ENCODE results near the gene BCL2L12. TPM values are rescaled to one million over a fixed set of nuclear protein-coding genes. Genes with fewer than 3 reads are reported as not detected.
A peak's percentile ranks its signal among the peaks of the same experiment; 100 is the strongest.

Gene BCL2L12
- total and polyA plus RNA-seq, 2 of the 13 experiments (the other 11 are each of a cell fraction or from before 2014, with no cell fraction given), result 26.8 to 40.8 TPM

DNA sequence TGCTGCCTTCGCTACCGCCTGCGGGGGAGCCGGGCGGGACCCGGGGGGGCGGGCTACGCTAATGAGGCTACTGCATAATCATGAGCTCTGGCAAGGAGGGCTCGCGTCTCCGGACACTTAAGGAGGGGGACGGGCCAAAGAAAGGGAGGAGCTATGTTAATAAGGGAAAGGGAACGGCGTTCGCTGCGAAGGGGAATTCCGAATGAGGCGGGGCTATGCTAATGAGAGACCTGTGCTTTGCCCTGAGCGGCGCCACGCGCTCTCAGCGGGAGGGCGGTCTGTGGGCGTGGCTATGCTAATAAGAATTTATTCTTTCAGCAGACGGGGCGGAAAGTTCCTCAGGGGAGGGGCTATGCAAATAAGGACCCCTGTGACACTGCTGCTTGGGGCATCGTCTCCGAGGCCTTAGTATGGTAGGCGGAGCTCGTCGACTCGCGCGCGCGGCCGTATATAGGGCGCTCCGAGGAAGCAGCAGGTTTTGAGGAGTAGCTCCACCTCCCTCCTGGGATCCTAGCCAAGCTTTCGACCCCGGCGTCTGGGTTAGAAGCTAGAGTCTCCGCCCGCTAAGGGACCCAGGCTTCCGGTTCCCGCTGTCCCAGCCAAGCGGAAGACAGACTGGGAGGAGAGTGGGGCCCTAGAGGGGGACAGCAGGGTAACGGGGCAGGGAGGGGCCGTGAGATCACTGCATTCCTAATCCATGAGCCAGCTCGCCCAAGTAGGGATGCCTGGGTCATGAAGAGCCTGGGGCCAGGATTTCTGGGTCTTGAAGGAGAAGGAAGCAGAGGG lies 25.4 kb upstream of the BCL2L12 start, which contains the start of gene RRAS (continued):
- TF ChIP-seq MTA1 (CRISPR knock-in tag; IDR thresholded peaks at IDR 0.05; ENCODE audit: borderline replicate concordance) (peak; percentile 56; the same call in 1 of the 2 replicates), ZBTB38 (CRISPR knock-in tag; IDR thresholded peaks at IDR 0.05) (peak; percentile 52; the same call in 1 of the 2 replicates), GABPA (IDR thresholded peaks at IDR 0.05; ENCODE audit: low read depth, low read length) (peak; percentile 68), GABPA (CRISPR knock-in tag; IDR thresholded peaks at IDR 0.05; ENCODE audit: low read depth) (peak; percentile 92), KLF13 (CRISPR knock-in tag; IDR thresholded peaks at IDR 0.05) (no peak), ELF4 (CRISPR knock-in tag; IDR thresholded peaks at IDR 0.05; ENCODE audit: borderline replicate concordance) (peak; percentile 59; the same call in 1 of the 2 replicates), RCOR2 (CRISPR knock-in tag; IDR thresholded peaks at IDR 0.05) (no peak), ZEB1 (IDR thresholded peaks at IDR 0.05; ENCODE audit: insufficient replicate concordance, low read depth) (peak; percentile 63), RXRA (CRISPR knock-in tag; IDR thresholded peaks at IDR 0.05) (peak; percentile 92), AKAP8 (CRISPR knock-in tag; IDR thresholded peaks at IDR 0.05) (0 out of 2 replicates have a peak, but pooled peaks have one; percentile 14), ZNF883 (CRISPR knock-in tag; IDR thresholded peaks at IDR 0.05; ENCODE audit: not compliant biosample characterization) (peak; percentile 29), ZBTB3 (CRISPR knock-in tag; IDR thresholded peaks at IDR 0.05; ENCODE audit: borderline replicate concordance, low read depth) (peak; percentile 68; the same call in 1 of the 2 replicates)
- TF ChIP-seq, protein P1, sequence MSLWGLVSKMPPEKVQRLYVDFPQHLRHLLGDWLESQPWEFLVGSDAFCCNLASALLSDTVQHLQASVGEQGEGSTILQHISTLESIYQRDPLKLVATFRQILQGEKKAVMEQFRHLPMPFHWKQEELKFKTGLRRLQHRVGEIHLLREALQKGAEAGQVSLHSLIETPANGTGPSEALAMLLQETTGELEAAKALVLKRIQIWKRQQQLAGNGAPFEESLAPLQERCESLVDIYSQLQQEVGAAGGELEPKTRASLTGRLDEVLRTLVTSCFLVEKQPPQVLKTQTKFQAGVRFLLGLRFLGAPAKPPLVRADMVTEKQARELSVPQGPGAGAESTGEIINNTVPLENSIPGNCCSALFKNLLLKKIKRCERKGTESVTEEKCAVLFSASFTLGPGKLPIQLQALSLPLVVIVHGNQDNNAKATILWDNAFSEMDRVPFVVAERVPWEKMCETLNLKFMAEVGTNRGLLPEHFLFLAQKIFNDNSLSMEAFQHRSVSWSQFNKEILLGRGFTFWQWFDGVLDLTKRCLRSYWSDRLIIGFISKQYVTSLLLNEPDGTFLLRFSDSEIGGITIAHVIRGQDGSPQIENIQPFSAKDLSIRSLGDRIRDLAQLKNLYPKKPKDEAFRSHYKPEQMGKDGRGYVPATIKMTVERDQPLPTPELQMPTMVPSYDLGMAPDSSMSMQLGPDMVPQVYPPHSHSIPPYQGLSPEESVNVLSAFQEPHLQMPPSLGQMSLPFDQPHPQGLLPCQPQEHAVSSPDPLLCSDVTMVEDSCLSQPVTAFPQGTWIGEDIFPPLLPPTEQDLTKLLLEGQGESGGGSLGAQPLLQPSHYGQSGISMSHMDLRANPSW (CRISPR knock-in tag; IDR thresholded peaks at IDR 0.05; ENCODE audit: borderline replicate concordance), result 0 out of 2 replicates have a peak, but pooled peaks have one; percentile 22
- TF ChIP-seq, protein P2, sequence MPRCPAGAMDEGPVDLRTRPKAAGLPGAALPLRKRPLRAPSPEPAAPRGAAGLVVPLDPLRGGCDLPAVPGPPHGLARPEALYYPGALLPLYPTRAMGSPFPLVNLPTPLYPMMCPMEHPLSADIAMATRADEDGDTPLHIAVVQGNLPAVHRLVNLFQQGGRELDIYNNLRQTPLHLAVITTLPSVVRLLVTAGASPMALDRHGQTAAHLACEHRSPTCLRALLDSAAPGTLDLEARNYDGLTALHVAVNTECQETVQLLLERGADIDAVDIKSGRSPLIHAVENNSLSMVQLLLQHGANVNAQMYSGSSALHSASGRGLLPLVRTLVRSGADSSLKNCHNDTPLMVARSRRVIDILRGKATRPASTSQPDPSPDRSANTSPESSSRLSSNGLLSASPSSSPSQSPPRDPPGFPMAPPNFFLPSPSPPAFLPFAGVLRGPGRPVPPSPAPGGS (CRISPR knock-in tag; IDR thresholded peaks at IDR 0.05), result peak; percentile 80; the same call in 1 of the 2 replicates
- TF ChIP-seq, protein P3, sequence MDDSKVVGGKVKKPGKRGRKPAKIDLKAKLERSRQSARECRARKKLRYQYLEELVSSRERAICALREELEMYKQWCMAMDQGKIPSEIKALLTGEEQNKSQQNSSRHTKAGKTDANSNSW (CRISPR knock-in tag; IDR thresholded peaks at IDR 0.05; ENCODE audit: borderline replicate concordance), result no peak; the same call in 1 of the 2 replicates
- TF ChIP-seq, protein P4, sequence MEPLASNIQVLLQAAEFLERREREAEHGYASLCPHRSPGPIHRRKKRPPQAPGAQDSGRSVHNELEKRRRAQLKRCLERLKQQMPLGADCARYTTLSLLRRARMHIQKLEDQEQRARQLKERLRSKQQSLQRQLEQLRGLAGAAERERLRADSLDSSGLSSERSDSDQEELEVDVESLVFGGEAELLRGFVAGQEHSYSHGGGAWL (CRISPR knock-in tag; IDR thresholded peaks at IDR 0.05), result peak; percentile 11; the same call in 1 of the 2 replicates
- TF ChIP-seq, protein P5, sequence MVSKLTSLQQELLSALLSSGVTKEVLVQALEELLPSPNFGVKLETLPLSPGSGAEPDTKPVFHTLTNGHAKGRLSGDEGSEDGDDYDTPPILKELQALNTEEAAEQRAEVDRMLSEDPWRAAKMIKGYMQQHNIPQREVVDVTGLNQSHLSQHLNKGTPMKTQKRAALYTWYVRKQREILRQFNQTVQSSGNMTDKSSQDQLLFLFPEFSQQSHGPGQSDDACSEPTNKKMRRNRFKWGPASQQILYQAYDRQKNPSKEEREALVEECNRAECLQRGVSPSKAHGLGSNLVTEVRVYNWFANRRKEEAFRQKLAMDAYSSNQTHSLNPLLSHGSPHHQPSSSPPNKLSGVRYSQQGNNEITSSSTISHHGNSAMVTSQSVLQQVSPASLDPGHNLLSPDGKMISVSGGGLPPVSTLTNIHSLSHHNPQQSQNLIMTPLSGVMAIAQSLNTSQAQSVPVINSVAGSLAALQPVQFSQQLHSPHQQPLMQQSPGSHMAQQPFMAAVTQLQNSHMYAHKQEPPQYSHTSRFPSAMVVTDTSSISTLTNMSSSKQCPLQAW (CRISPR knock-in tag; IDR thresholded peaks at IDR 0.05), result peak; percentile 90
- TF ChIP-seq, protein P6, sequence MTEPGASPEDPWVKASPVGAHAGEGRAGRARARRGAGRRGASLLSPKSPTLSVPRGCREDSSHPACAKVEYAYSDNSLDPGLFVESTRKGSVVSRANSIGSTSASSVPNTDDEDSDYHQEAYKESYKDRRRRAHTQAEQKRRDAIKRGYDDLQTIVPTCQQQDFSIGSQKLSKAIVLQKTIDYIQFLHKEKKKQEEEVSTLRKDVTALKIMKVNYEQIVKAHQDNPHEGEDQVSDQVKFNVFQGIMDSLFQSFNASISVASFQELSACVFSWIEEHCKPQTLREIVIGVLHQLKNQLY (CRISPR knock-in tag; IDR thresholded peaks at IDR 0.05), result 0 out of 2 replicates have a peak, but pooled peaks have one; percentile 7

All from HepG2 (cell line).